Breast epithelium (tissue), 3 donors: ENCODE results near the gene SYT3.

ENCODE experiments used
- CTCF ChIP-seq, 3 donors: fragments of 450-650 bp; IDR thresholded peaks; one replicate each; pipeline ENCODE4 v1.5.1; 2016 to 2017; ENCODE audit warnings: antibody characterized with exemption in 3 of 3, mild to moderate bottlenecking in 3 of 3, moderate library complexity in 3 of 3
- POLR2A ChIP-seq: fragments of 450-650 bp; IDR thresholded peaks from one replicate; pipeline ENCODE4 v1.6.1; 2016; ENCODE audit warnings: antibody characterized with exemption, mild to moderate bottlenecking, moderate library complexity
- POLR2AphosphoS5 ChIP-seq, 3 donors: sonication (generic); formaldehyde crosslinking; IDR thresholded peaks; one replicate each; pipeline ENCODE4 v1.6.1; 2017; ENCODE audit warnings: antibody characterized with exemption in 3 of 3

- TF ChIP-seq CTCF (IDR thresholded peaks at IDR 0.05): no peak
- TF ChIP-seq POLR2A: no peak
- TF ChIP-seq POLR2AphosphoS5 (IDR thresholded peaks at IDR 0.05): no peak
Measured at GRCh38 chr19:50628146-50628545, 11.5 kb downstream of the SYT3 start.
